ENCODE results near the gene AHI1.

GRCh38 chr6:135266675-135267074 lies 230.9 kb downstream of the AHI1 start:
- TF ChIP-seq CTCF (IDR thresholded peaks at IDR 0.05) (no peak), EZH2 (IDR thresholded peaks at IDR 0.05; ENCODE audit: borderline replicate concordance, insufficient read depth, low read depth, low read length, poor library complexity, severe bottlenecking) (no peak)

Data from B cell (primary cell).